ENCODE results near the gene ALKBH4. TPM values are rescaled to one million over a fixed set of nuclear protein-coding genes. Genes with fewer than 3 reads are reported as not detected.

The ALKBH4 gene
- total RNA-seq, 6 experiments from 2014 or later, result 3.7 to 11.7 (median 5.6) TPM

- H3K36me3 ChIP-seq, result no peaks in the 10 kb centered on the region
- peaks cover 0 to 20% (median 7%) of the 10 kb centered on the region in 4 donors for H3K4me1 ChIP-seq
- 16% methylated on average over 23 of the region's 24 CpGs for WGBS (ENCODE audit: insufficient coverage, low coverage, low lambda C conversion rate, missing lambda C conversion rate)
- intact Hi-C loops (cut with DNase I), result no loop called here
- H3K9me3 ChIP-seq, result no peaks in the 10 kb centered on the region
- peak overlapping the region; percentile 83 to 94 (median 94) for H3K4me3 ChIP-seq
- peak overlapping the region; percentile 39 to 52 (median 41) for H3K27ac ChIP-seq
- ATAC-seq, result peak in 2 of 4 donors; percentile 4 to 5
- no peak for TF ChIP-seq POLR2A (IDR thresholded peaks at IDR 0.05)
- TF ChIP-seq, protein P1, sequence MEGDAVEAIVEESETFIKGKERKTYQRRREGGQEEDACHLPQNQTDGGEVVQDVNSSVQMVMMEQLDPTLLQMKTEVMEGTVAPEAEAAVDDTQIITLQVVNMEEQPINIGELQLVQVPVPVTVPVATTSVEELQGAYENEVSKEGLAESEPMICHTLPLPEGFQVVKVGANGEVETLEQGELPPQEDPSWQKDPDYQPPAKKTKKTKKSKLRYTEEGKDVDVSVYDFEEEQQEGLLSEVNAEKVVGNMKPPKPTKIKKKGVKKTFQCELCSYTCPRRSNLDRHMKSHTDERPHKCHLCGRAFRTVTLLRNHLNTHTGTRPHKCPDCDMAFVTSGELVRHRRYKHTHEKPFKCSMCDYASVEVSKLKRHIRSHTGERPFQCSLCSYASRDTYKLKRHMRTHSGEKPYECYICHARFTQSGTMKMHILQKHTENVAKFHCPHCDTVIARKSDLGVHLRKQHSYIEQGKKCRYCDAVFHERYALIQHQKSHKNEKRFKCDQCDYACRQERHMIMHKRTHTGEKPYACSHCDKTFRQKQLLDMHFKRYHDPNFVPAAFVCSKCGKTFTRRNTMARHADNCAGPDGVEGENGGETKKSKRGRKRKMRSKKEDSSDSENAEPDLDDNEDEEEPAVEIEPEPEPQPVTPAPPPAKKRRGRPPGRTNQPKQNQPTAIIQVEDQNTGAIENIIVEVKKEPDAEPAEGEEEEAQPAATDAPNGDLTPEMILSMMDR (IDR thresholded peaks at IDR 0.05), result no peak
- no peak for DNase-seq
- no peaks in the 10 kb centered on the region for H3K27me3 ChIP-seq
These were observed 654 bp downstream of the ALKBH4 start for GRCh38 chr7:102463841-102464576.

DNA sequence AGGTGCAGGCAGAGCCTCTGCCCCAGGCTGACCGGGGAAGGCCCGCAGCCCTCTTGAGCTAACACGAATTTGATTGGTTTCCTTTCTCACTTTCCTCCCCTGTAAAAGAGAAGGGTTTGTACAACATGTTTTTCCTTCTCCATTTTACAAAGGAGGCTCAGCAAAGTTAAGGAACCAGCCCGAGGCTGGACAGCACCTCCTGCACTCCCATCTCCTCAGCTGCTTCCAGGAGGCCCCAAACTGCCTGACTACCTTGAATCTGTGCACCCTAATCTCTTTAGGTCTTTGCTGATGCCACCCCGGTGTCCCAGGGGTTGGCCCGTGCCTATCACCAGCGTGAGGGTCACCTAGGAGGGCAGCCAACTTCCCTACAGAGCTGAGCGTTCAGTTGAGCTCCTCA is 4.2 kb downstream of the ALKBH4 start:
- Histone ChIP-seq H3K27me3 (no peaks in the 10 kb centered on the region), H3K27ac (no peak overlapping the region), H3K4me1 (peaks cover 0 to 7% (median 0%) of the 10 kb centered on the region in 4 donors), H3K4me3 (no peak overlapping the region), H3K9me3 (no peaks in the 10 kb centered on the region), H3K36me3 (peaks cover 0 to 18% (median 9%) of the 10 kb centered on the region in 4 donors)
- TF ChIP-seq POLR2A (IDR thresholded peaks at IDR 0.05), result no peak
- TF ChIP-seq, protein P1 (IDR thresholded peaks at IDR 0.05), result no peak
- no peak for ATAC-seq
- 81% methylated on average over 4 of the region's 8 CpGs for whole genome bisulfite sequencing (ENCODE audit: insufficient coverage, low coverage, low lambda C conversion rate, missing lambda C conversion rate)
- no peak for DNase-seq
- intact Hi-C loops (cut with DNase I), result no loop called here

DNA sequence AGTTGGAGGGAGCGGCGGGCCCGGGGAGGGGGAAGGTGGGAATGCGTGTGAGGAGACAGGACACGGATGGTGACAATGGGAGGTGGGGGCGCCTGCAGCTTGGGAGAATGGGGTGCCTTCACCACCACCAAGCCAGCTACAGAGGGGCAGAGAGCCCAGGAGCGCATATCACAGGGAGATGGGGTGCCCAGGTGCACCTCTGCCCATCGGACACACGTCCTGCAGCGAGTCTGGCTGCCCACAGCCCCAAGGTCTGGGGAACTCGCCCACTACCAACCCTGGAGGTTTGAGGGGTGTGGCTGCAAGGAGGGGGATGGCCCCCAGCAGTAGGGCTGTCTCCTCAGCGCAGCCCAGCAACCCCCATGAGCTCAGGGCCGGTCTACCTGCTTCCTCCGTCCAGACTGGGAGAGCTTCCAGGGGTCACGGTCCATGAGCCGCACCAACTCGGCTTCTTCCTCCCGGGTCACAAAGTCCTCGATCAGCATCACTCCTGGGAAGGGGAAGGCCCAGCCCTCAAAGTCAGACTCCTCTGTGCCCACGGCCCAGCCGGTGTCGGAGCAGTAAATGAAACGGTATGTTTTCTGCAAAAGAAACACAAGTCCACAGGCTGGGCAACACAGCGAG is 5.3 kb downstream of the ALKBH4 start:
- H3K36me3 ChIP-seq, result peaks cover 0 to 18% (median 9%) of the 10 kb centered on the region in 4 donors
- H3K9me3 ChIP-seq, result no peaks in the 10 kb centered on the region
- H3K27ac ChIP-seq, result no peak overlapping the region
- H3K4me1 ChIP-seq, result peaks cover 0 to 7% (median 0%) of the 10 kb centered on the region in 4 donors
- intact Hi-C loops (cut with DNase I), result no loop called here
- no peaks in the 10 kb centered on the region for H3K27me3 ChIP-seq
- TF ChIP-seq POLR2A (IDR thresholded peaks at IDR 0.05), result no peak
- no peak for DNase-seq
- peak; percentile 7 to 58 (median 14) for ATAC-seq
- 66% methylated on average over 11 of the region's 24 CpGs for WGBS (ENCODE audit: insufficient coverage, low coverage, low lambda C conversion rate, missing lambda C conversion rate)
- no peak overlapping the region for H3K4me3 ChIP-seq

- TF ChIP-seq, protein P1 (IDR thresholded peaks at IDR 0.05), result no peak
- TF ChIP-seq POLR2A (IDR thresholded peaks at IDR 0.05), result no peak
- Histone ChIP-seq H3K27ac (no peak overlapping the region), H3K4me1 (no peaks in the 10 kb centered on the region), H3K4me3 (no peak overlapping the region), H3K9me3 (no peaks in the 10 kb centered on the region), H3K27me3 (no peaks in the 10 kb centered on the region), H3K36me3 (peaks cover 0 to 18% (median 9%) of the 10 kb centered on the region in 4 donors)
- ATAC-seq (no peak), DNase-seq (no peak)
- intact Hi-C loops (cut with DNase I), result no loop called here
- 89% methylated on average over 8 of the region's 40 CpGs for WGBS (ENCODE audit: insufficient coverage, low coverage, low lambda C conversion rate, missing lambda C conversion rate)
These were observed 7.2 kb downstream of the ALKBH4 start for GRCh38 chr7:102457352-102457924.

DNA sequence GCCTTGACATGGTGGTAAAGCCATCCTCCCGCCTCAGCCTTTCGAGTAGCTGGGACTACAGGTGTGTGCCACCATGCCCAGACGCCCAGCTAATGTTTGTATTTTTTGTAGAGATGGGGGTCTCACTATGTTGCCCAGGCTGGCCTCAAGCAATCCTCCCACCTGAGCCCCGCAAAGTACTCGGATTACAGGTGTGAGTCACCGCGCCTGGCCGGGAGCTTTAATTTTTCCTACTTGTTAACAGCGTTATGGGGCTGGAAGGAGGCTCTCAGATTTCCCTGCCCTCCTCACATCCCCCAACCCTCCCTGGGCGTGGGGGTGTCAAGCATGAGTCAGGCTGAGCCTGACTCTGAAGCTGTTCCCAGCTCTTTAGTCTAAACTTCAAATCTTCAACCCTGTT is 8.3 kb downstream of the ALKBH4 start:
- Histone ChIP-seq H3K27ac (no peak overlapping the region), H3K4me3 (no peak overlapping the region), H3K4me1 (no peaks in the 10 kb centered on the region), H3K9me3 (no peaks in the 10 kb centered on the region), H3K27me3 (no peaks in the 10 kb centered on the region), H3K36me3 (peaks cover 0 to 18% (median 9%) of the 10 kb centered on the region in 4 donors)
- intact Hi-C loops (cut with DNase I), result no loop called here
- DNase-seq (no peak), ATAC-seq (no peak)
- no peak for TF ChIP-seq POLR2A (IDR thresholded peaks at IDR 0.05)
- TF ChIP-seq, protein P1 (IDR thresholded peaks at IDR 0.05), result no peak
- WGBS (ENCODE audit: insufficient coverage, low coverage, low lambda C conversion rate, missing lambda C conversion rate), result 93% methylated on average over 5 of the region's 10 CpGs

Measured in right lobe of liver (tissue), 6 donors.